NCI-H526 treated with DMSO at 0.1 percent for 48 hours (cell line): ENCODE measurements around the gene NR2F1-AS1.
"Not testable (repeated sequence)": the region's sequence is repeated elsewhere in the genome, so short reads cannot be mapped to it uniquely, and the experiment has no call there.

Source experiments
- DNase-seq: peaks from one replicate; lab custom pipeline; 2025; lab: John Stamatoyannopoulos, UW

Gene NR2F1-AS1

DNA sequence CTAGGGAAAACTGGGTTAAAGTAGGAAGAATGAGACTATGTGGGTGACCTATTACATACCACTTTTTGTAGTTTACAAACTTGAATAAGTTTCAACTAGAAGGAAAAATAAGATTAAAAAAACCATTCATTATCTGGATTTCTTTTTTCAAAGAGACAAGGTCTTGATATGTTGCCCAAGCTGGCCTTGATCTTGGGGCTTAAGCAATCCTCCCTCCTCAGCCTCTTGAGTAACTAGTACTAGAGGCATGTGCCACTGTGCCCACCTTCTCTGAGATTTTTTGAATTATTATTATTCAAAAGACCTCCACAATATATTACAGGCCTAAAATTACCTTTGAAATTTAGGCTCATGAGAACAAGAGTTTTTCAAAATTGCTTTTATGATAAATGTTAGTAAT is 63.2 kb downstream of the NR2F1-AS1 start:
- DNase-seq, result no peak

DNA sequence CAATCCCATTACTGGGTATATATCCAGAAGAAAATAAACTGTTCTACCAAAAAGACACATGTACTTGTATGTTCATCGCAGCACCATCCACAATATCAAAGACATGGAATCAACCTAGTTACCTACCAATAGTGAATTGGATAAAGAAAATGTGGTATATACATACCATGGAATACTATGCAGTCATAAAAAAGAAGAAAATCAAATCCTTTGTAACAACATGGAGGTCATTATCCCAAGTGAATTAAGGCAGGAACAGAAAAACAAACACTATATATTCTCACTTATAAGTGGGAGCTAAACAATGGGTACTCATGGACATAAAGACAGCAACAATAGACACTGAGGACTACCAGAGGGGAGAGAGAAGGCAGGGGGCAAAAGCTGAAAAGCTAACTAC is 67.7 kb downstream of the NR2F1-AS1 start:
- DNase-seq, result no peak

DNA sequence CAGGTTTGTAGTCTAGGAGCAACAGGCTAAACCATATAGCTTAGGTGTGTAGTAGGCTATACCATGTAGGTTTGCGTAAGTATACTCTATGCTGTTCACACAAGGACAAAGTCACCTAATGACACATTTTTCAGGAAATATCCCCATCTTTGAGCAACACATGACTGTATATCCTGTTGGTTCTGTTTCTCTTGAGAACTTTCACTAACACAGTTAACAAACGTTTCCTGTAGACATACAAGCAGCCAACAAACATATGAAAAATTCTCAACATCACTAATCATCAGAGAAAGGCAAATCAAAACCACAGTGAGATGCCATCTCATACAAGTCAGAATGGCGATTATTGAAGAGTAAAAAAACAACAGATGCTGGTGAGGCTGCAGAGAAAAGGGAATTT is 68.2 kb downstream of the NR2F1-AS1 start:
- no peak for DNase-seq

DNA sequence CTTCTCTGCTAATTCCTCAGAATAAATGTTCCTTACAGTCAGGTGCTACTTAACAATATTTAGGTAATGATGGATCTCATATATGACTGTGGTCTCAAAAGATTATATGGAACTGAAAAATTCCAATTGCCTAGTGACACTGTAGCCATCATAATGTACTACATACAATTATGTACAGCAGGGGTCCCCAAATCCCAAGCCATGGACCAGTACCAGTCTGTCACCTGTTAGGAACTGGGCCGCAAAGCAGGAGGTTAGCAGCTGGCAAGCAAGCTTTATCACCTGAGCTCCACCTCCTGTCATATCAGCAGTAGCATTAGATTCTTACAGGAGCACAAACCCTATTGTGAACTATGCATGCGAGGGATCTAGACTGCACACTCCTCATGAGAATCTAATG is 69.6 kb downstream of the NR2F1-AS1 start:
- no peak for DNase-seq

DNA sequence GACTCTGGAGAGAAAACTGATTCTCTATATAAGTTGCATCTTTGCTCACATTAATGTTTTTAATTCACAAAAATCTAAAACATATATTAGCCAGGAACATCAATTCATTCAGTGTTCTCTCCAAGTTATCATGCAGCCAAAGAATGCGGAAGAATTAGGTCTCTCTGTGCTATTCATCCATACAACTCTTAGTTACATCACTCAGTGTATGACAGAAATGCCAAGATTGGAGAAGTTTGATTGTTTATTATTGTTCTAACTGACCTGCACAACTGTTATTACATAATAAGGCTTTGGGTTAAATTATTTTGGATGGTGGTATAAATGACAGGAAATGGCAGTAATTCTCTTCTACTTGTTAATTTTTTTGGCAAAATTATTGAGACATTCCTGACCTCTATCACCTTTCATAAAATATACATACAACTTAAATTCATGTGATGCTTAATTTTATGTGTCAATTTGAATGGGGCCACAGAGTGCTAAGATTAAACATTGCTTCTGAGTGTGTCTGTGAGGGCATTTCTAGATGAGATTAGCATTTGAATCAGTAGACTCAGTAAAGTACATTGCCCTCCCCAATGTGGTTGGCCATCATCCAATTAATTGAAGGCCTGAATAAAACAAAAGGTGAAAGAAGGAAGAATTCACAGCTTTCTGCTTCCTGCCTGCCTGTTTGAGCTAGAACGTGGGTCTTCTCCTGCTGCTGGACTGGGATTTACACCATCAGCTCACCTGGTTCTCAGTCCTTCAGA is 70.2 kb downstream of the NR2F1-AS1 start:
- DNase-seq, result no peak

DNA sequence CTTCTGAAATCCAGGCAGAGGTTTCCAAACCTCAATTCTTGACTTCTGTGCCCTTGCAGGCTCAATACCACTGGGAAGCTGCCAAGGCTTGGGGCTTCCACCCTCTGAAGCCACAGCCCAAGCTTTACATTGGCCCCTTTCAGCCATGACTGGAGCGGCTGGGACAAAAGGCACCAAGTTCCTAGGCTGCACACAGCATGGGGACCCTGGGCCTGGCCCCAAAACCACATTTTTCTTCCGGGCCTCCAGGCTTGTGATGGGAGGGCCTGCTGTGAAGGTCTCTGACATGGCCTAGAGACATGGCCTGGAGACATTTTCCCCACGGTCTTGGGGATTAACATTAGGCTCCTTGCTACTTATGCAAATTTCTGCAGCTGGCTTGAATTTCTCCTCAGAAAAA is 75.5 kb downstream of the NR2F1-AS1 start:
- not testable (repeated sequence) for DNase-seq

DNA sequence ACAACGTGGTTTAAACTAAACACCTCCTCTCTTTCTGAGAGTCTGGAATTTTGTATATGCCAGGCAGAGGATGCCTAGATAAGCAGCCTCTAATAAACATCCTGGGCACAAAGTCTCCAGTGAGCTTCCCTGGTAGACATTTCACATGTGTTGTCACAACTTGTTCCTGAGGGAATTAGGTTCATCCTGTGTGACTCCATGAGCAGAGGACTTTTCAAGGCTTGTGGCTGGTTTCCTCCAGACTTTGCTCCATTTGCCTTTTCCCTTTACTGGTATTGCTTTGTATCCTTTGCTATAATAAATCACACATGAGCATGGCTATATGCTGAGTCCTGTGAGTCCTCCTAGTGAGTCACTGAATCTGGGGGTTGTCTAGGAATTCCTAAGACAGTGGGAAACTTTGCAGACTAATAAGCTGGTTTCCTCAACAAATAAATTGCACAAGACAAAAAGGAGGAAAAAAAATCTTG is 77.4 kb downstream of the NR2F1-AS1 start:
- no peak for DNase-seq

DNA sequence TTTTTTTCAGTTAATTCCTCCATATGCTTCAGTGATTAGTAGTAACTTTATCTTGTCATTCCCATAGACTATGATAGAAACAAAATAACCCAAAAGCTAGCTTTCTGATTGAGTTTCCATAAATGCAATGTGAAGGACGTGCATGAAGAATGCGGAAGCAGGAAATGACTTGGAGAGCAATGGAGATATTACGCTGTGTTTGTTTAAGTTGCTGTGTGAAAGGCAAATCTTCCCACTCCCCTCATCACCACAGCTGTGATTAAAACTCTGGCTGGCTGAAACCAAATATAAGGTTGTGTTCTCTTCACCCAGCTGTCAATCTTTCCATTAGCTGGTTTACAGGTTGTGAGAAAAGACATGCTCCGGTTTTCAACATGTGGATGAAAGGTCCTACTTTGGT is 83.9 kb downstream of the NR2F1-AS1 start:
- no peak for DNase-seq

DNA sequence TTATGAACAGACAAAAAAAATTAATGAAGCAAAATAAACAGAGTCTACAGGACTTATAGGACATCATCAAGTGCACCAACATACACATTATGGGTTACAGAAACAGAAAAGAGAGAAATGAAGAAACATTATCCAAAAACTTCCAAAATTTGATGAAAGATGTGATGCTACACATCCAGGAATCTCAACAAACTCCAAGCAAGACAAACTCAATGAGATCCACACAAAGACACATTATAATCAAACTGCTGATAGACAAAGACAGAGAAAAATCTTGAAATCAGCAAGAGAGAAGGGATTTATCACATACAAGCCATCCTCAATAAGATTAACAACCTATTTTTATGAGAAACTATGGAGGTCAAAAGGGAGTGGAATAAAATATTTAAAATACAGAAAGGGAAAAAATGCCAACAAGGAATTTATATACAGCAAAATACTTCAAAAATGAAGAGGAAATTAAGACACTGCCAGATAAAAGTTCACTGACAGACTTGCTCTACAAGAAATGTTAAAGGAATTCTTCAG is 101.0 kb downstream of the NR2F1-AS1 start:
- DNase-seq, result no peak

DNA sequence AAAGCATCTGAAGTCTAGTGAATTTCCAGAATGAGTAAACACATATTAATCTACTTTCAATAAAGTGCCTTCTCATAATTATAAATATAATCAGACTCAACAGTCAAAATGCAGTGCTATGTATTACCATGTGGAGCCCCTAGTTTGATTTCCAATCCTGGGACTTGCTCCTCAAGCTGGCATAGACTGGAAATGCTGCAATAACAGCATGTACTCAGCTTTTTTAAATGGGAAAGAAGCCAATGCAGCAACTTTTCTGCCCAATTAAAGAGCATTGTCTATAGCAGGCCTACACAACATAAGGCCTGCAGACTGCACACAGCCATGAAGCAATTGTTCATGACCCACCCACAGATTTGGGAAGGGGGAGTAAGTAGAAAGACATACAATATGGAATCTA is 103.2 kb downstream of the NR2F1-AS1 start:
- DNase-seq, result no peak

DNA sequence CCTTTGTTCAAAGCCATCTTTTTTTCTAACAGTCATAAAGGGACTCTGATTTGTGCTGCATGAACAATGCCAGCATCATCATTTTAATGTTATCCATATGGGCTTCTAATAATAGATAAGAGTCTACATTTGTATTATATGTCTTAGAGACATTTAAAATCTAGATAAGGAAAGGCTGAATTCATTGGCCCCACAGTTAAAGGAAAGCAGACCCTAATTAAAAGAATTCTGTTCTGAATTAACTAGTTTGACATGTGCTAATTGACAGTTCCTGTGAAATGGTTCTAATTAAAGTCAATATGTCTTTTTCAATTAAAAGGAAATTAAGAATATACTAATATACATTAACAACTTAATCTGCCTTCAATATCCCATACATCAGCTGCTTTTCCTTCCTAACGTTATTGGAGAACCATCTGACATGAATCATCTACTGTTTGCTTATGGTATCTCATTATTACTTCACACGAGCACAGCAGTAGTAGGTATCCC is 104.7 kb downstream of the NR2F1-AS1 start:
- DNase-seq, result no peak

DNA sequence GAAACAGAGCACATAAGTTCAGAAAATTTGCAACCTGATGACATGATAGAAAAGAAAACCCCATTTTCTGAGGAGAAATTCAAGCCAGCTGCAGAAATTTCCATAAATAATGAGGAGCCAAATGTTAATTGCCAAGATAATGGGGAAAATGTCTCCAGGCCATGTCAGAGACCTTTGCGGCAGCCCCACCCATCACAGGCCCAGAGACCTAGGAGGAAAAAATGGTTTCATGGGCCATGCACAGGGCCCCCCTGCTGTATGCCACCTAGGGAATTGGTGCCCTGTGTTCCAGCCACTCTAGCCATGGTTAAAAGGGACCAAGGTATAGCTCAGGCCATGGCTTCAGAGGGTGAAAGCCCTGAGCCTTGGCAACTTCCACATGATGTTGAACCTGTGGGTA is 118.1 kb downstream of the NR2F1-AS1 start:
- DNase-seq, result no peak

DNA sequence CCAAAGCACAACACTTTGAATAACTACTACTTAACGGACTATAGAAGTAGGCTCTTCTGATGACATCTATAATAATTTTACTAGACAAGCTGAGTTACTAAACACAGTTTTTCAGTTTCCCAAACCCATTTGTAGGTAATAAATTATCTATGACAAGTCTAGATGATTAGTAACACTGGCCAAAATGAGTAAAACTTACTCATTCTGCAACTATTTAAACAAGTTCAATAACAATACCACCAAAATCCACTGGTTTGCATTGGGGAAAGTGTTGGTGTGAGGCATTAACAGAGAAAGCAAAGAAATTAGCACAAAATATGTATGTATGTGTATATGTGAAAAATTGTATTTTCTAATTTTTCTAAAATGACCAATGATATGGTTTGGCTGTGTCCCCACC is 119.3 kb downstream of the NR2F1-AS1 start:
- DNase-seq, result no peak

DNA sequence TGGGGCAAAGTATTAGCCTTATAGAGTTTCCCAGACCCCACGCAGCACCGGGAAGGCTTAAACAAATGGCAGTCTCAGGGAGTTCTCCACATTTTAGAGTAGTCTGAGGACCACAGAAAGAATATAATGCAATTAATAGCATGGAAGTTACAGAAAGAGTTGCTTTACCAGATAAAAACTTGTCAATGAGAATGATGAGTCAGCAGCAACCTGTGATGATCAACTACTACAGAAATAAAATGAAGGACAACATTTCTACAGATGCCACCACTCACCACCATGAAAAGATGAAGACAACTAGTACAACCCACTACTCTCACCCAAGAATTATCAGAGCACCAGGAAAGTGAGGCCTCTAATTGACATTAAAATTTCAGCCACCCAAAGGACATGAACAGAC is 120.7 kb downstream of the NR2F1-AS1 start:
- DNase-seq, result no peak

DNA sequence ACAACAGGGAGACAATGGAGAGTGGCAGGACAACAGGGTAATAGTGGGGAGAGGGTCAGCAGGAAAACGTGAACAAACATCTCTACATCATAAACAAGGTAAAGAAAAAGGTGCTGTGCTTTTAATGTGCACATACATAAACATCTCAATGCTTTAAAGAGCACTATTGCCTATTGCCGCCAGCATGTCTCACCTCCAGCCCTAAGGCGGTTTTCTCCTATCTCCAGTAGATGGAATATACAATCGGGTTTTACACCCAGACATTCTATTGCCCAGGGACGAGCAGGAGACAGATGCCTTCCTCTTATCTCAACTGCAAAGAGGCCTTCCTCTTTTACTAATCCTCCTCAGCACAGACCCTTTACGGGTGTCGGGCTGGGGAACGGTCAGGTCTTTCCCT is 124.2 kb downstream of the NR2F1-AS1 start:
- DNase-seq, result not testable (repeated sequence)

DNA sequence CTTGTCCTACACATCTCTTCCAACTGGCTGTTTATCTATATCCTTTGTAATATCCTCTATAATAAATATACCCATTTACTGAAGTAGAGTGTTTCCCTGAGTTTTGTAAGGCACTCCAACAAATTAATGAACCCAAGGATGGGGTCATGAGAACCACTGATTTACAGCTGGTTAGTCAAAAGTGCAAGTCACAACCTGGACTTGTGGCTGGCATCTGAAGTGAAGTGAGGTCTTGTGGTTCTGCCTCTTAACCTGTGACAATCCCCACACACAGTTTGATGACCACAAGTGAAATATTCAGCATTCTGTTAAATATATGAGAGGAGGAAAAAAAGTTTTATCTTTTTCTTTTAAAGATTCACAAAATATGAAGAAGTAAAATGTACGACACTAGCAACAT is 126.1 kb downstream of the NR2F1-AS1 start:
- DNase-seq, result no peak

DNA sequence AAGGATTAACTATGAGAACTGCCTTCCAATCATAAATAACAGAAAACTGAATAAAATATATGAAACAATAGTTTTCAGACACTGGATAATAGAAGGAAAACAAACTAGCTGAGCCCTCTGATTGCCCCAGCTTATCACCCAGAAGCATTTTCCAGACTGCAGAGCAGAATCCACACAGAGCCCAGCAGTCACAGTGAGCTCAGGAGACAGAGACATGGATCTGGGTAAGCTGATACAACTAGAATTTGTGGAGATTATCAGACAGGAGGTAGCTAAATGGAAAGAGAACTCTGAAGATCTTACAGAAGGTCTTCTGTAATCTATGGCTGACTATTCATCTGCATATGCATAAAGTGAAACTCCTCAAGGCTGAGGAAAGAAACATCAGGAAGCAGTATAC is 128.8 kb downstream of the NR2F1-AS1 start:
- DNase-seq, result no peak

DNA sequence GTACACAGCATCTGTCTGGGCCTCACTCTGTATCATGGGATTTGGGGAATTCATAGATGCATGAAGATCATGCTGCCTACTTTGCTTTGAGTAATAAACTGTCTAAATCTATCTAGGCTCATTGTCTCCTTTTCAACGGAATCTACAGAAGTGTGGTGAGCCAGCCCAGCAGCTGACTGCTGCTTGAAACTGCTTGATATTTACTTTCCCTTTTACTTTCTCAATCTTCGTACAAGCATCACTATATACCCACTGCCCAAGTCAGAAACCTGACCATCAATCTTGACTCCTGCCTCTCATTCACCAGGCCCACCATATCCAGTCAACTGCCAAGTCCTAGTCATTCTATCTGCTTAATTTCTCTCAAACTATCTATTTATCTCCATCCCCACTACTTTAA is 142.9 kb downstream of the NR2F1-AS1 start:
- no peak for DNase-seq

DNA sequence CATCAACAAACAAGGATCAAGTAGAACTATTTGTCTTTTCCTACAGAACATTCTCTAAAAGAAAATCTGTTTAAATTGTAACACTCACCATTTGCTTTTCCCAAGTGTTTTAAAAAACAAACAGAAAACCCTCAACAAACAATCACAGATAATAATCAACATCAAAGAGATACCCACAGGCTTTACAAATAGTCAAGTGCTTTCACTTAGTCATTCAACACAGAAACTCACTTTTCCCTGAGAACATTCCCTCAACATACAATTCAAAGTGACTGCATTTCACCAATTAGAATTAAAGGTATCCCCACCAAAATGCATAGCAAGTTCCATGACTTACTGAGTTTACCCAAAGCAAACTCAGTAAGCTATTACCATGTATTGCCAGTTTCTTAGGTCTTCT is 144.9 kb downstream of the NR2F1-AS1 start:
- DNase-seq, result no peak

DNA sequence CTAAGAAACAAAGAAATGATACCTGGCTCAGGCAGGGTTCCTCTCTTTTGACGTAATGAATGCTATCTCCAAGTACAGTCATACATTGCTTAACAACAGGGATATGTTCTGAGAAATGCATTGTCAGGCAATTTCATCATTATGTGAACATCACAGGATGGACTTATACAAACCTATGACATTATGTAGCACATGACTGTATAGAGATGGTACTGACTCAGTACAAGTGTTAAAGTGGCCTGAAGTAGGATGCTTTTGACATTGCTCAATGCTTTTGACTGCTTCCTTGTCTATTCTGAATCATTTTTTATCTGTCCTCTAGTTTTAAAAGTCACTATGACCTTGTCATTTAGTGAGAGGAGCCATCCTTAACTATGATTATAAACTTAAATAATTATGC is 147.6 kb downstream of the NR2F1-AS1 start:
- DNase-seq, result no peak

DNA sequence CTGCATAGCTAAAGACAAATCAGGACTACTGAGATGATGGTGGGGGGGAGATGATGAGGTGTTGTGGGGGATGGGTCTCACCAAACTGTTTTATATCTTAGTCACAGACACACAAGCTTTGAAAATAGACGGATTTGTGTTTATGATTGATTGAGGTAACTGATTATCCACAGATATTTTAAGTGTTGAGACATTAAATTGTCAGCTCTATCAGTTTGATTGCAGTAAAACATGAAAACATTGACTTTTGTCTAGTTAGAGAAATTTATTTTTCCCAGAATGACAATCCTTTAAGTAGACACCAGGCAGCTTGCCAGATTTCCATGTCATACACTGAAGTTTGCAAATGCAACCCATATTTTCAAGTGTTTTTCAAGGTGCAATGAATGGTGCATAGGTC is 149.8 kb downstream of the NR2F1-AS1 start:
- DNase-seq, result no peak

DNA sequence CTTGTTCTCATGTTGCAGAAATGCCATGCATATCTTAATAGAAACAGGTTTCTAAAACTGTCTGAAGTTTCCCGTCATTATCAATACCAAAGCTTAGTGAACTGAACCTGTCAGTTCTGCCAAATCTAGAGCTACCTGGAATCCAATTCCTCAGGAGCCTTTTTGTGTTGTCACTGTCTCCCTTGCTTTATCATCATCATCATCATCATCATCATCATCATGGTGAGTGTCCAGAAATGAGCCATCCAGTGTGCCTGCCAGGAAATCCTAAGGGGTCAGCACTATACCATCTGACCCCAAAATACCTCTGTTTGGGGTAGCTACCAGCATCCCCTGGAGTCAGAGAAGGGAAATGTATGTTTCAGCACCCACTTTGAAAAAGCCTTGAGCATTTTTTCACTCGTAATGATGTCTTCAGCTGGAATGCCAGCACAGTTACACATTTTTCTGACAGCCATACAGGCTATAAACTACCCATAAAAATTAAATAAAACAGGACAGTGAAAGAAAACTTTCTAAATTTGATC is 150.3 kb downstream of the NR2F1-AS1 start:
- no peak for DNase-seq

DNA sequence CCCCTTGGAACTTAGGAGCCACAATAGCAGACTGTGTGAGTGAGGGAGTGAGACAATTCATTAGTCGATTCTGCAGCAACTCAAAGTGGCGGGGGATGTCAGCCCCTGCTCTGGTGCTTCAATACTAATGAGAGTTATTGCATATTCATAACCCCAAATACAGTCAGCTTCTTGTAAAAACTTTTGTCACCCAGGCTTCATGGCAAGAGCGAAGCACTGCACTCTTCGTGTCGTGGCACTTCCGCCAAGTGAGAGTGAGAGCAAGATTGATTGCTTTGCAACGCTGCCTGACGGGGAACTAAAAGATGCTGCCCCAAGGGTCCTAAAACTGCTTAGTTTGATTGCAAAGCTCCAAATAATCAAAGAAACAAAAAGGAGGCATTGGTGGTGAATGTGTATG is 150.9 kb downstream of the NR2F1-AS1 start:
- no peak for DNase-seq

DNA sequence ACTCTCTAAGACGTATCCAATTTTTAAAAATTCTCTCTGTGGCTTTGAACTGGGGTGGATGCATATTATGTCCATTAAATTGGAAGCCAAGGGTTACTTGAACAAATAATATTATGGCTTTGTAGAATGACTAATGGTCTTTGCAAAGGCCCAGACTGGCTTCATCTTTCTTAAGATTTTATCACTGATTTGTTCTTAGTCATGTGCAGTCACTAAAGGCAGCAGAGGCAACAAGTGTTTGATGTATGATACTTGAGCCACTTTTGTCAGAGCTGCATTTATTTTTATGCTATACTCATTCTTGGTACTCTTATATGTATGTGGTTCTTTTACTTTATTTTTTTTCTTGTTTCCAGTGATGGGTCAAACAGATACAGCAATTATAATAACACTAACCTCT is 152.2 kb downstream of the NR2F1-AS1 start:
- no peak for DNase-seq
